Measurements from ENCODE around the gene INIP. TPM values are rescaled to one million over a fixed set of nuclear protein-coding genes. Genes with fewer than 3 reads are reported as not detected.

The INIP gene
- total RNA-seq, 1 experiment from 2014 or later: 16.0 TPM

DNA sequence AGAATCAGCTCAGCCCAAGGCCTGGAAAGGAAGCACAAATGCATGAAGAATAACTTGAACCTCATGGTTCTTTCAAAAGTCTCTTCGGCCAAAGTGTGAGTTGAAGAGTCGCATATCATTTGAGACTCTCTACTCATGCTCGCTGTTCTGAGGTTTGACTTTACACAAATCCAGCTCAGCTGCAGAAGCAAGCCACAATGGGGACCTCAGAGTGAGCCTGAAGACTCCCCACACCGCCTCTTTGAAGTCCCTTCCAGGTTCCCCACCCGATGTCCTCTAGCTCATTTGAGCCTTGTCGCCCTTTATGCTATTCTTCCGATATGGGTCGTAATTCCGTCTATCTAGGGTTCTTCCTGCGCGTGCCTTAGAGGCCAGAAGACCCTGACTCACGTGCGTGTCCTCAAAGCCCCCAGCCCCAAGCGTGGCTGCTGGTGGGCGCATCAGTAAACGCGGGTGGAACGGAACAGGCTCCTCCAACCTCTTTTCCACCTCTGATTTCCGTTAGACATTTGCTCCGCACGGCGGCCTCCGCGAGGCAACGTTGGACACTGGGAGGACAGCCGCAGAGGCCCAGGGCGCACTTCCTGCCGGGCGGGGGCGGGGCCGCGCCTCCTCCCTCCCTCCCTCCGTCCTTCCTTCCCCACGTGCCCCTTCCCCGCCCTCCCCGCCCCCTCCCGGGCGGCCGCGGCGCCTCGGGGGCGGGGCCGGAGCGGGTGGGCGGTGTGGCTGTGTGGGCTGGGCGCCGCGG is 32.3 kb upstream of the INIP start, which contains the start of gene SNX30 (continued):
- TF ChIP-seq PRDM15 (CRISPR knock-in tag; IDR thresholded peaks at IDR 0.05) (0 out of 2 replicates have a peak, but pooled peaks have one; percentile 8), NFATC4 (CRISPR knock-in tag; IDR thresholded peaks at IDR 0.05) (no peak), MXD4 (CRISPR knock-in tag; IDR thresholded peaks at IDR 0.05; ENCODE audit: borderline replicate concordance) (no peak), GTF2I (CRISPR knock-in tag; conservative IDR thresholded peaks at IDR 0.05) (peak; percentile 40; the same call in 1 of the 2 replicates), CREM (CRISPR knock-in tag; IDR thresholded peaks at IDR 0.05) (no peak), SMAD4 (CRISPR knock-in tag; IDR thresholded peaks at IDR 0.05) (no peak), IRF1 (CRISPR knock-in tag; IDR thresholded peaks at IDR 0.05) (no peak), NR3C1 (CRISPR knock-in tag; conservative IDR thresholded peaks at IDR 0.05; ENCODE audit: low read depth) (no peak), FOXJ3 (CRISPR knock-in tag; IDR thresholded peaks at IDR 0.05; ENCODE audit: borderline replicate concordance) (no peak), CDX4 (CRISPR knock-in tag; IDR thresholded peaks at IDR 0.05; ENCODE audit: borderline replicate concordance) (no peak), ZMAT4 (CRISPR knock-in tag; IDR thresholded peaks at IDR 0.05) (no peak), ZNF121 (CRISPR knock-in tag; IDR thresholded peaks at IDR 0.05) (no peak), TEAD4 (CRISPR knock-in tag; IDR thresholded peaks at IDR 0.05) (no peak), ETV6 (CRISPR knock-in tag; IDR thresholded peaks at IDR 0.05) (peak; percentile 61; the same call in 1 of the 2 replicates), GRHL2 (CRISPR knock-in tag; IDR thresholded peaks at IDR 0.05; ENCODE audit: insufficient replicate concordance, severe bottlenecking) (no peak), MYBL2 (CRISPR knock-in tag; IDR thresholded peaks at IDR 0.05) (no peak; the same call in 1 of the 2 replicates)
- TF ChIP-seq, protein P1, sequence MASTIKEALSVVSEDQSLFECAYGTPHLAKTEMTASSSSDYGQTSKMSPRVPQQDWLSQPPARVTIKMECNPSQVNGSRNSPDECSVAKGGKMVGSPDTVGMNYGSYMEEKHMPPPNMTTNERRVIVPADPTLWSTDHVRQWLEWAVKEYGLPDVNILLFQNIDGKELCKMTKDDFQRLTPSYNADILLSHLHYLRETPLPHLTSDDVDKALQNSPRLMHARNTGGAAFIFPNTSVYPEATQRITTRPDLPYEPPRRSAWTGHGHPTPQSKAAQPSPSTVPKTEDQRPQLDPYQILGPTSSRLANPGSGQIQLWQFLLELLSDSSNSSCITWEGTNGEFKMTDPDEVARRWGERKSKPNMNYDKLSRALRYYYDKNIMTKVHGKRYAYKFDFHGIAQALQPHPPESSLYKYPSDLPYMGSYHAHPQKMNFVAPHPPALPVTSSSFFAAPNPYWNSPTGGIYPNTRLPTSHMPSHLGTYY (CRISPR knock-in tag; IDR thresholded peaks at IDR 0.05): no peak
- TF ChIP-seq, protein P2, sequence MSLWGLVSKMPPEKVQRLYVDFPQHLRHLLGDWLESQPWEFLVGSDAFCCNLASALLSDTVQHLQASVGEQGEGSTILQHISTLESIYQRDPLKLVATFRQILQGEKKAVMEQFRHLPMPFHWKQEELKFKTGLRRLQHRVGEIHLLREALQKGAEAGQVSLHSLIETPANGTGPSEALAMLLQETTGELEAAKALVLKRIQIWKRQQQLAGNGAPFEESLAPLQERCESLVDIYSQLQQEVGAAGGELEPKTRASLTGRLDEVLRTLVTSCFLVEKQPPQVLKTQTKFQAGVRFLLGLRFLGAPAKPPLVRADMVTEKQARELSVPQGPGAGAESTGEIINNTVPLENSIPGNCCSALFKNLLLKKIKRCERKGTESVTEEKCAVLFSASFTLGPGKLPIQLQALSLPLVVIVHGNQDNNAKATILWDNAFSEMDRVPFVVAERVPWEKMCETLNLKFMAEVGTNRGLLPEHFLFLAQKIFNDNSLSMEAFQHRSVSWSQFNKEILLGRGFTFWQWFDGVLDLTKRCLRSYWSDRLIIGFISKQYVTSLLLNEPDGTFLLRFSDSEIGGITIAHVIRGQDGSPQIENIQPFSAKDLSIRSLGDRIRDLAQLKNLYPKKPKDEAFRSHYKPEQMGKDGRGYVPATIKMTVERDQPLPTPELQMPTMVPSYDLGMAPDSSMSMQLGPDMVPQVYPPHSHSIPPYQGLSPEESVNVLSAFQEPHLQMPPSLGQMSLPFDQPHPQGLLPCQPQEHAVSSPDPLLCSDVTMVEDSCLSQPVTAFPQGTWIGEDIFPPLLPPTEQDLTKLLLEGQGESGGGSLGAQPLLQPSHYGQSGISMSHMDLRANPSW (CRISPR knock-in tag; conservative IDR thresholded peaks at IDR 0.05; ENCODE audit: low read depth): no peak
- TF ChIP-seq, protein P3, sequence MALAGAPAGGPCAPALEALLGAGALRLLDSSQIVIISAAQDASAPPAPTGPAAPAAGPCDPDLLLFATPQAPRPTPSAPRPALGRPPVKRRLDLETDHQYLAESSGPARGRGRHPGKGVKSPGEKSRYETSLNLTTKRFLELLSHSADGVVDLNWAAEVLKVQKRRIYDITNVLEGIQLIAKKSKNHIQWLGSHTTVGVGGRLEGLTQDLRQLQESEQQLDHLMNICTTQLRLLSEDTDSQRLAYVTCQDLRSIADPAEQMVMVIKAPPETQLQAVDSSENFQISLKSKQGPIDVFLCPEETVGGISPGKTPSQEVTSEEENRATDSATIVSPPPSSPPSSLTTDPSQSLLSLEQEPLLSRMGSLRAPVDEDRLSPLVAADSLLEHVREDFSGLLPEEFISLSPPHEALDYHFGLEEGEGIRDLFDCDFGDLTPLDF (CRISPR knock-in tag; IDR thresholded peaks at IDR 0.05): no peak
- TF ChIP-seq, protein P4, sequence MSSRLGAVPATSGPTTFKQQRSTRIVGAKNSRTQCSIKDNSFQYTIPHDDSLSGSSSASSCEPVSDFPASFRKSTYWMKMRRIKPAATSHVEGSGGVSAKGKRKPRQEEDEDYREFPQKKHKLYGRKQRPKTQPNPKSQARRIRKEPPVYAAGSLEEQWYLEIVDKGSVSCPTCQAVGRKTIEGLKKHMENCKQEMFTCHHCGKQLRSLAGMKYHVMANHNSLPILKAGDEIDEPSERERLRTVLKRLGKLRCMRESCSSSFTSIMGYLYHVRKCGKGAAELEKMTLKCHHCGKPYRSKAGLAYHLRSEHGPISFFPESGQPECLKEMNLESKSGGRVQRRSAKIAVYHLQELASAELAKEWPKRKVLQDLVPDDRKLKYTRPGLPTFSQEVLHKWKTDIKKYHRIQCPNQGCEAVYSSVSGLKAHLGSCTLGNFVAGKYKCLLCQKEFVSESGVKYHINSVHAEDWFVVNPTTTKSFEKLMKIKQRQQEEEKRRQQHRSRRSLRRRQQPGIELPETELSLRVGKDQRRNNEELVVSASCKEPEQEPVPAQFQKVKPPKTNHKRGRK (CRISPR knock-in tag; IDR thresholded peaks at IDR 0.05; ENCODE audit: borderline replicate concordance): no peak
- TF ChIP-seq, protein P5, sequence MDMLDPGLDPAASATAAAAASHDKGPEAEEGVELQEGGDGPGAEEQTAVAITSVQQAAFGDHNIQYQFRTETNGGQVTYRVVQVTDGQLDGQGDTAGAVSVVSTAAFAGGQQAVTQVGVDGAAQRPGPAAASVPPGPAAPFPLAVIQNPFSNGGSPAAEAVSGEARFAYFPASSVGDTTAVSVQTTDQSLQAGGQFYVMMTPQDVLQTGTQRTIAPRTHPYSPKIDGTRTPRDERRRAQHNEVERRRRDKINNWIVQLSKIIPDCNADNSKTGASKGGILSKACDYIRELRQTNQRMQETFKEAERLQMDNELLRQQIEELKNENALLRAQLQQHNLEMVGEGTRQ (CRISPR knock-in tag; IDR thresholded peaks at IDR 0.05): peak; percentile 83
- TF ChIP-seq, protein P6, sequence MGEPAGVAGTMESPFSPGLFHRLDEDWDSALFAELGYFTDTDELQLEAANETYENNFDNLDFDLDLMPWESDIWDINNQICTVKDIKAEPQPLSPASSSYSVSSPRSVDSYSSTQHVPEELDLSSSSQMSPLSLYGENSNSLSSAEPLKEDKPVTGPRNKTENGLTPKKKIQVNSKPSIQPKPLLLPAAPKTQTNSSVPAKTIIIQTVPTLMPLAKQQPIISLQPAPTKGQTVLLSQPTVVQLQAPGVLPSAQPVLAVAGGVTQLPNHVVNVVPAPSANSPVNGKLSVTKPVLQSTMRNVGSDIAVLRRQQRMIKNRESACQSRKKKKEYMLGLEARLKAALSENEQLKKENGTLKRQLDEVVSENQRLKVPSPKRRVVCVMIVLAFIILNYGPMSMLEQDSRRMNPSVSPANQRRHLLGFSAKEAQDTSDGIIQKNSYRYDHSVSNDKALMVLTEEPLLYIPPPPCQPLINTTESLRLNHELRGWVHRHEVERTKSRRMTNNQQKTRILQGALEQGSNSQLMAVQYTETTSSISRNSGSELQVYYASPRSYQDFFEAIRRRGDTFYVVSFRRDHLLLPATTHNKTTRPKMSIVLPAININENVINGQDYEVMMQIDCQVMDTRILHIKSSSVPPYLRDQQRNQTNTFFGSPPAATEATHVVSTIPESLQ (CRISPR knock-in tag; IDR thresholded peaks at IDR 0.05): no peak
